Fibroblast of pulmonary artery (primary cell): ENCODE results near the gene SECISBP2L.

ENCODE experiments used
- DNase-seq: peaks from one replicate; pipeline ENCODE4 v3.0.0-alpha.2; 2010; ENCODE audit warnings: low read depth
- H3K4me3 ChIP-seq: replicated peaks from 2 replicates; pipeline ENCODE4 v1.5.1; 2011; ENCODE audit warnings: low read depth, mild to moderate bottlenecking, control low read depth, low read length, moderate library complexity
- TF ChIP-seq, protein P1 (sequence below): IDR thresholded peaks from 2 replicates; pipeline ENCODE4 v1.5.1; 2011; ENCODE audit warnings: mild to moderate bottlenecking, control low read depth, low read length, inconsistent platforms; ENCODE audit errors: missing control alignments

Gene SECISBP2L

DNA sequence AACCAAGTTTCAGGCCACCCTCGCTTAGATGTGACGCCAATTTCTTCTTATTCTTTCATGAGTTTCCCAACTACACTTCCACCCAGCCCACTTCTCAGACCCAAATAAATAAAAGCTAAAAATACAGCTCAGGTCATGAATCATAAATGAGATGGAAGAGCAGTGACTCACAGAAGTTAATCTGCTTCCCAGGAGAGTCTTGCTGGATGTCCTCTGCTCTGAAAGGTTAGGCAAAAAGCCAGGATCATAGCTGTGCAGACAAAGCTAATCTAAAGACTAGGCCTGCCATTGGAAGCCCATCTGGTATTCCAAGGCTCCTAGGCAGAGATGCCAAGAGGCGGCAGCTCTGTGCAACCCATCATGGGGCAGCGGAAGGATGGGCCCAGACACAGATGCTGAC, 106.6 kb downstream of the SECISBP2L start:
- DNase-seq = peak; percentile 97
- H3K4me3 ChIP-seq = no peak overlapping the region
- TF ChIP-seq, protein P1, sequence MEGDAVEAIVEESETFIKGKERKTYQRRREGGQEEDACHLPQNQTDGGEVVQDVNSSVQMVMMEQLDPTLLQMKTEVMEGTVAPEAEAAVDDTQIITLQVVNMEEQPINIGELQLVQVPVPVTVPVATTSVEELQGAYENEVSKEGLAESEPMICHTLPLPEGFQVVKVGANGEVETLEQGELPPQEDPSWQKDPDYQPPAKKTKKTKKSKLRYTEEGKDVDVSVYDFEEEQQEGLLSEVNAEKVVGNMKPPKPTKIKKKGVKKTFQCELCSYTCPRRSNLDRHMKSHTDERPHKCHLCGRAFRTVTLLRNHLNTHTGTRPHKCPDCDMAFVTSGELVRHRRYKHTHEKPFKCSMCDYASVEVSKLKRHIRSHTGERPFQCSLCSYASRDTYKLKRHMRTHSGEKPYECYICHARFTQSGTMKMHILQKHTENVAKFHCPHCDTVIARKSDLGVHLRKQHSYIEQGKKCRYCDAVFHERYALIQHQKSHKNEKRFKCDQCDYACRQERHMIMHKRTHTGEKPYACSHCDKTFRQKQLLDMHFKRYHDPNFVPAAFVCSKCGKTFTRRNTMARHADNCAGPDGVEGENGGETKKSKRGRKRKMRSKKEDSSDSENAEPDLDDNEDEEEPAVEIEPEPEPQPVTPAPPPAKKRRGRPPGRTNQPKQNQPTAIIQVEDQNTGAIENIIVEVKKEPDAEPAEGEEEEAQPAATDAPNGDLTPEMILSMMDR = no peak
